HEK293 (cell line): Measurements from ENCODE around the gene TRIM27.

Experiments used
- CTCF ChIA-PET: fragments of 350-600 bp; formaldehyde crosslinking; extraction: SDS; loops from one replicate; lab custom pipeline; 2021; ENCODE audit warnings: antibody characterized with exemption; lab: Yijun Ruan, JAX
- POLR2A ChIA-PET: fragments of 300-600 bp; formaldehyde crosslinking; extraction: SDS; loops from one replicate; lab custom pipeline; 2020; ENCODE audit warnings: antibody characterized with exemption, inconsistent platforms; lab: Yijun Ruan, JAX
- H3K27ac ChIP-seq: fragments of 200-500 bp; sonication (Bioruptor generic); 2 replicates; pipeline ENCODE4 v1.5.1; 2014; ENCODE audit warnings: low read depth, low read length, control low read depth, inconsistent platforms; ENCODE audit errors: extremely low read depth
- H3K36me3 ChIP-seq, 2 experiments: fragments of 200-500 bp in 1 of 2; sonication (Bioruptor generic) in 1 of 2; 1 replicate in 1 of 2; 2 replicates in 1 of 2; pipeline ENCODE4 v1.5.1; 2014 to 2017; ENCODE audit warnings: inconsistent platforms in 2 of 2, low read length in 2 of 2; ENCODE audit not compliant: control insufficient read depth in 2 of 2, insufficient read depth in 1 of 2
- H3K4me1 ChIP-seq: fragments of 200-500 bp; sonication (Bioruptor generic); 2 replicates; pipeline ENCODE4 v1.5.1; 2014; ENCODE audit warnings: mild to moderate bottlenecking, low read length, inconsistent platforms; ENCODE audit not compliant: control insufficient read depth, insufficient read depth
- H3K4me3 ChIP-seq: 2 replicates; pipeline ENCODE4 v1.5.1; 2011; ENCODE audit warnings: low read depth, mild to moderate bottlenecking, control low read depth, low read length, moderate library complexity
- H3K9me3 ChIP-seq: fragments of 200-500 bp; sonication (Bioruptor generic); 2 replicates; pipeline ENCODE4 v1.5.1; 2014; ENCODE audit warnings: low read depth, low read length, inconsistent platforms; ENCODE audit not compliant: control insufficient read depth, insufficient read depth
- BCL6B ChIP-seq: fragments of 450-650 bp; formaldehyde crosslinking; IDR thresholded peaks from 2 replicates; pipeline ENCODE4 v1.5.1; 2017; ENCODE audit warnings: missing biosample characterization, missing genetic modification characterization
- HIC1 ChIP-seq: fragments of 450-650 bp; formaldehyde crosslinking; IDR thresholded peaks from 2 replicates; pipeline ENCODE4 v1.5.1; 2016; ENCODE audit warnings: missing biosample characterization, missing genetic modification characterization
- HOXD13 ChIP-seq: sonication (generic); formaldehyde crosslinking; IDR thresholded peaks from 2 replicates; pipeline ENCODE4 v1.8.0; 2022; ENCODE audit warnings: missing genetic modification reagents, borderline replicate concordance
- PBX3 ChIP-seq: sonication (generic); formaldehyde crosslinking; IDR thresholded peaks from 2 replicates; pipeline ENCODE4 v1.8.1; 2022; ENCODE audit warnings: mild to moderate bottlenecking, moderate library complexity, missing genetic modification reagents
- RBAK ChIP-seq: fragments of 450-650 bp; formaldehyde crosslinking; IDR thresholded peaks from 2 replicates; pipeline ENCODE4 v1.5.1; 2016; ENCODE audit warnings: missing biosample characterization, missing genetic modification characterization
- ZBTB8A ChIP-seq: fragments of 450-650 bp; formaldehyde crosslinking; IDR thresholded peaks from 2 replicates; pipeline ENCODE4 v1.5.1; 2016; ENCODE audit warnings: missing biosample characterization, missing genetic modification characterization
- ZNF121 ChIP-seq: fragments of 450-650 bp; formaldehyde crosslinking; IDR thresholded peaks from 2 replicates; pipeline ENCODE4 v1.5.1; 2016; ENCODE audit warnings: missing biosample characterization, missing genetic modification characterization
- ZNF132 ChIP-seq: fragments of 450-650 bp; formaldehyde crosslinking; IDR thresholded peaks from 2 replicates; pipeline ENCODE4 v1.5.1; 2017; ENCODE audit warnings: missing biosample characterization, missing genetic modification characterization, borderline replicate concordance
- ZNF169 ChIP-seq: fragments of 450-650 bp; formaldehyde crosslinking; IDR thresholded peaks from 2 replicates; pipeline ENCODE4 v1.5.1; 2016; ENCODE audit warnings: missing biosample characterization, missing genetic modification characterization
- ZNF174 ChIP-seq: fragments of 450-650 bp; formaldehyde crosslinking; IDR thresholded peaks from 2 replicates; pipeline ENCODE4 v1.5.0; 2017; ENCODE audit warnings: missing biosample characterization, mild to moderate bottlenecking, missing genetic modification characterization
- ZNF221 ChIP-seq: fragments of 450-650 bp; formaldehyde crosslinking; IDR thresholded peaks from 2 replicates; pipeline ENCODE4 v1.5.1; 2017; ENCODE audit warnings: missing biosample characterization, missing genetic modification characterization, borderline replicate concordance
- ZNF23 ChIP-seq: fragments of 450-650 bp; formaldehyde crosslinking; IDR thresholded peaks from 2 replicates; pipeline ENCODE4 v1.5.1; 2016; ENCODE audit warnings: missing biosample characterization, missing genetic modification characterization, borderline replicate concordance
- ZNF274 ChIP-seq, 2 experiments: fragments of 200-500 bp in 1 of 2; fragments of 450-650 bp in 1 of 2; sonication (Bioruptor generic) in 1 of 2; formaldehyde crosslinking in 1 of 2; IDR thresholded peaks; 2 replicates each; pipeline versions ENCODE4 v1.5.1 to v1.6.1; 2014 to 2016; ENCODE audit warnings: borderline replicate concordance in 1 of 2, inconsistent platforms in 1 of 2, low read length in 1 of 2, missing biosample characterization in 1 of 2, missing genetic modification characterization in 1 of 2
- ZNF302 ChIP-seq: fragments of 450-650 bp; formaldehyde crosslinking; IDR thresholded peaks from 2 replicates; pipeline ENCODE4 v1.5.1; 2016; ENCODE audit warnings: missing biosample characterization, missing genetic modification characterization, low read depth
- ZNF311 ChIP-seq: fragments of 450-650 bp; formaldehyde crosslinking; IDR thresholded peaks from 2 replicates; pipeline ENCODE4 v1.5.1; 2017; ENCODE audit warnings: missing biosample characterization, missing genetic modification characterization, borderline replicate concordance
- ZNF366 ChIP-seq: fragments of 450-650 bp; formaldehyde crosslinking; conservative IDR thresholded peaks from 2 replicates; pipeline ENCODE4 v1.5.1; 2016; ENCODE audit warnings: missing biosample characterization, missing genetic modification characterization
- ZNF513 ChIP-seq: fragments of 450-650 bp; IDR thresholded peaks from 2 replicates; pipeline ENCODE4 v1.5.1; 2018; ENCODE audit warnings: missing biosample characterization, missing genetic modification characterization
- ZNF530 ChIP-seq: fragments of 450-650 bp; formaldehyde crosslinking; IDR thresholded peaks from 2 replicates; pipeline ENCODE4 v1.5.1; 2016; ENCODE audit warnings: low read depth, missing biosample characterization, missing genetic modification characterization
- ZNF747 ChIP-seq: fragments of 450-650 bp; formaldehyde crosslinking; IDR thresholded peaks from 2 replicates; pipeline ENCODE4 v1.5.1; 2016; ENCODE audit warnings: missing biosample characterization, missing genetic modification characterization
- ZNF837 ChIP-seq: fragments of 450-650 bp; formaldehyde crosslinking; IDR thresholded peaks from 2 replicates; pipeline ENCODE4 v1.5.1; 2016; ENCODE audit warnings: missing biosample characterization, missing genetic modification characterization
- TF ChIP-seq, protein P1 (sequence below): fragments of 450-650 bp; formaldehyde crosslinking; IDR thresholded peaks from 2 replicates; pipeline ENCODE4 v1.5.1; 2016; ENCODE audit warnings: missing biosample characterization, missing genetic modification characterization

The TRIM27 gene

GRCh38 chr6:28892525-28892924 lies 31.3 kb downstream of the TRIM27 start (continued):
- TF ChIP-seq ZNF513 (tag by site-specific recombination): no peak
- TF ChIP-seq ZNF169 (tag by site-specific recombination): no peak

- H3K9me3 ChIP-seq: no peaks in the 10 kb centered on the region
- ChIA-PET CTCF (interaction anchor here (0.5 to 1.5 kb wide), 7 partner anchors 9 to 134 kb away, joined by 3 to 4 read pairs (median 3); no protein-coding TSS in a partner anchor), POLR2A (interaction anchor here (0.6 to 0.8 kb wide), 2 partner anchors 22 to 45 kb away, joined by 3 to 4 read pairs; no protein-coding TSS in a partner anchor)
- H3K36me3 ChIP-seq: no peaks in the 10 kb centered on the region
- H3K27ac ChIP-seq: no peak overlapping the region
- no peak overlapping the region for H3K4me3 ChIP-seq
- TF ChIP-seq ZNF121 (tag by site-specific recombination) (peak; percentile 88), ZNF747 (tag by site-specific recombination) (no peak)
- TF ChIP-seq, all 188 proteins: peak for 1
- H3K4me1 ChIP-seq: no peaks in the 10 kb centered on the region
Measured at GRCh38 chr6:28887796-28888496, 35.8 kb downstream of the TRIM27 start.

DNA sequence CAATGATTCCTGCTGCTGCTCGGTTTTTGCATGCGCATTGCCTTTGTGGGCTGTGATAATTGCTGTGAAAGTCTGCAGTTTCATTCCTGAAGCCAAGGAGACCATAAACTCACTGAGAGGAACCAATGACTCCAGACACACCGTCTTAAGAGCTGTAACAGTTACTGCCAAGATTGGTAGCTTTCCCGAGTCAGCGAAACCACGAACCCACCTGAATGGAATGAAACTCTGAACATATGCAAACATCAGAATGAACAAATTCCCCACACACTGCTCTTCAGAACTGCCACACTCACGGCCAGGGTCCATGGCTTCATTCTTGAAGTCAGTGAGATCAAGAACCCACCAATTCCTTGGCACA lies 37.7 kb downstream of the TRIM27 start:
- H3K27ac ChIP-seq: no peak overlapping the region
- no peaks in the 10 kb centered on the region for H3K4me1 ChIP-seq
- H3K4me3 ChIP-seq: no peak overlapping the region
- no peaks in the 10 kb centered on the region for H3K9me3 ChIP-seq
- H3K36me3 ChIP-seq: no peaks in the 10 kb centered on the region
- POLR2A ChIA-PET: interaction anchor here (0.9 to 3.2 kb wide), 6 partner anchors 9 to 63 kb away, joined by 3 to 27 read pairs (median 6); partner anchors contain the start of gene TRIM27
- CTCF ChIA-PET: interaction anchor here (0.6 to 1.1 kb wide), 2 partner anchors 48 to 191 kb away, joined by 3 to 5 read pairs; no protein-coding TSS in a partner anchor
- TF ChIP-seq BCL6B (tag by site-specific recombination): no peak
- no peak for TF ChIP-seq RBAK (tag by site-specific recombination)
- TF ChIP-seq HIC1 (tag by site-specific recombination): no peak
- TF ChIP-seq ZNF366: no peak
- no peak for TF ChIP-seq ZNF302 (tag by site-specific recombination)
- TF ChIP-seq ZNF837 (tag by site-specific recombination): no peak
- no peak for TF ChIP-seq ZBTB8A (tag by site-specific recombination)
- TF ChIP-seq ZNF530: no peak
- TF ChIP-seq HOXD13 (CRISPR knock-in tag): no peak
- no peak for TF ChIP-seq PBX3 (CRISPR knock-in tag)
- no peak for TF ChIP-seq ZNF274 (IDR thresholded peaks at IDR 0.05; ENCODE audit: low read length)
- TF ChIP-seq ZNF274 (tag by site-specific recombination; IDR thresholded peaks at IDR 0.05; ENCODE audit: borderline replicate concordance): no peak
- no peak for TF ChIP-seq ZNF221
- TF ChIP-seq ZNF23 (tag by site-specific recombination): no peak
- TF ChIP-seq ZNF132 (tag by site-specific recombination): no peak
- TF ChIP-seq, protein P1, sequence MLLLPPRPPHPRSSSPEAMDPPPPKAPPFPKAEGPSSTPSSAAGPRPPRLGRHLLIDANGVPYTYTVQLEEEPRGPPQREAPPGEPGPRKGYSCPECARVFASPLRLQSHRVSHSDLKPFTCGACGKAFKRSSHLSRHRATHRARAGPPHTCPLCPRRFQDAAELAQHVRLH (tag by site-specific recombination): no peak
- TF ChIP-seq ZNF174 (tag by site-specific recombination): no peak
- no peak for TF ChIP-seq ZNF311 (tag by site-specific recombination)
